Measurements from ENCODE around the gene PLEKHG1. TPM values are rescaled to one million over a fixed set of nuclear protein-coding genes. Genes with fewer than 3 reads are reported as not detected.

PLEKHG1 gene
- total and polyA plus RNA-seq, 2 of the 13 experiments (the other 11 are each of a cell fraction or from before 2014, with no cell fraction given) = 0.03 to 0.04 TPM

DNA sequence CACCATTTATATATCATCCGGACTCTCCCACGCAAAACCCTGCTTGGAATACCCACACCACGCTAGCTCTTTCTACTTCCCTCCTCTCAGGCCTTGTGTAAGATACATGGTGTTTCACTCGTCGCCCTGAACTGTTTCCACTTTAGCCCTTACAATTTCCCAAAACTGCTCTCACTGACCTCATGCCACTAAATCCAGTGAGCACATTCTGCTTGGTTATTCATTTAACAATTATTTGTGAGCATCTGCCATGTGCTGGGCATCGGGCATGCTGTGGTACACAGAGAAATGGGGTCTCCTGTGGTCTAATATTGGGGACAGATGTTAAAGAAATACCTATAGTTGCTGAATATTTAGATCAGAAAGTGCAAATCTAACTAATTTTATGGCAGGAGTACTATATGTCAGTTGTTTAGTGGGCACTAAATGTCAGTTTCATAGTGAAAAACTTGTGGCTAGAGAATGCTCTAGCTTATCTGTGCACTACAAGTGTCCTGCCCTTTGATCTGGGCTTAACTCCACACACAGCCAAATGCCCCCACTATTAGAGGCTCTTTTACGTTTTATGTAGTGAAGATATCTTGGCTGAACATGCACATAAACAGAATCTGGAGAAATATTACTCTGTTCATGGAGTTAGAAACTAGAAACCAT, 41.0 kb downstream of the PLEKHG1 start:
- Histone ChIP-seq H2AFZ (ENCODE audit: low read length) (no peak overlapping the region), H3K36me3 (replicated peaks in 1 of 2; ENCODE audit: control insufficient read depth in 1 of 2, insufficient read depth in 2 of 2, low read length in 2 of 2) (no peaks in the 10 kb centered on the region), H3K27ac (ENCODE audit: extremely low read length, insufficient read depth, low read length) (no peak overlapping the region), H3K9ac (ENCODE audit: insufficient read depth, low read depth, low read length) (no peak overlapping the region), H3K4me1 (ENCODE audit: insufficient read depth, low read length) (peaks cover 12% of the 10 kb centered on the region; the same call in 1 of the 2 replicates), H4K20me1 (ENCODE audit: insufficient read depth, low read length) (no peaks in the 10 kb centered on the region), H3K4me3 (replicated peaks in 1 of 3; ENCODE audit: insufficient read depth in 1 of 3, low read depth in 2 of 3, low read length in 3 of 3) (no peak overlapping the region), H3K79me2 (ENCODE audit: insufficient read depth, low read length) (no peaks in the 10 kb centered on the region), H3K9me3 (ENCODE audit: low read length) (no peaks in the 10 kb centered on the region), H3K4me2 (ENCODE audit: low read depth, low read length) (no peak overlapping the region), H3K27me3 (ENCODE audit: control insufficient read depth in 1 of 2, insufficient read depth in 2 of 2, low read length in 2 of 2) (no peaks in the 10 kb centered on the region; a peak in 1 of 5 replicates)
- POLR2A ChIA-PET = no interaction called here
- intact Hi-C loops (cut with micrococcal nuclease; ENCODE audit: unreplicated experiment) = no loop called here
- CTCF ChIA-PET (ENCODE audit: low intra/inter-chr PET ratio, low total read pairs) = no interaction called here
- peak; percentile 75 for ATAC-seq
- in situ Hi-C loops (cut with HindIII; ENCODE audit: extremely low pct_ligation_motif_present, low pct_unique_long_range_greater_than_20kb) = no loop called here
- DNase-seq (ENCODE audit: low spot score) = no peak
- FAIRE-seq = no peak
- BruUV-seq (replicated peaks) = no TSS peak
- TF ChIP-seq, protein P1, sequence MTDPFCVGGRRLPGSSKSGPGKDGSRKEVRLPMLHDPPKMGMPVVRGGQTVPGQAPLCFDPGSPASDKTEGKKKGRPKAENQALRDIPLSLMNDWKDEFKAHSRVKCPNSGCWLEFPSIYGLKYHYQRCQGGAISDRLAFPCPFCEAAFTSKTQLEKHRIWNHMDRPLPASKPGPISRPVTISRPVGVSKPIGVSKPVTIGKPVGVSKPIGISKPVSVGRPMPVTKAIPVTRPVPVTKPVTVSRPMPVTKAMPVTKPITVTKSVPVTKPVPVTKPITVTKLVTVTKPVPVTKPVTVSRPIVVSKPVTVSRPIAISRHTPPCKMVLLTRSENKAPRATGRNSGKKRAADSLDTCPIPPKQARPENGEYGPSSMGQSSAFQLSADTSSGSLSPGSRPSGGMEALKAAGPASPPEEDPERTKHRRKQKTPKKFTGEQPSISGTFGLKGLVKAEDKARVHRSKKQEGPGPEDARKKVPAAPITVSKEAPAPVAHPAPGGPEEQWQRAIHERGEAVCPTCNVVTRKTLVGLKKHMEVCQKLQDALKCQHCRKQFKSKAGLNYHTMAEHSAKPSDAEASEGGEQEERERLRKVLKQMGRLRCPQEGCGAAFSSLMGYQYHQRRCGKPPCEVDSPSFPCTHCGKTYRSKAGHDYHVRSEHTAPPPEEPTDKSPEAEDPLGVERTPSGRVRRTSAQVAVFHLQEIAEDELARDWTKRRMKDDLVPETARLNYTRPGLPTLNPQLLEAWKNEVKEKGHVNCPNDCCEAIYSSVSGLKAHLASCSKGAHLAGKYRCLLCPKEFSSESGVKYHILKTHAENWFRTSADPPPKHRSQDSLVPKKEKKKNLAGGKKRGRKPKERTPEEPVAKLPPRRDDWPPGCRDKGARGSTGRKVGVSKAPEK (CRISPR knock-in tag; IDR thresholded peaks at IDR 0.05; ENCODE audit: borderline replicate concordance) = 0 out of 2 replicates have a peak, but pooled peaks have one; percentile 50
- TF ChIP-seq NCOA1 (CRISPR knock-in tag; IDR thresholded peaks at IDR 0.05) = no peak
- 51% methylated on average over 7 of the region's 7 CpGs for WGBS (ENCODE audit: low lambda C conversion rate)

DNA sequence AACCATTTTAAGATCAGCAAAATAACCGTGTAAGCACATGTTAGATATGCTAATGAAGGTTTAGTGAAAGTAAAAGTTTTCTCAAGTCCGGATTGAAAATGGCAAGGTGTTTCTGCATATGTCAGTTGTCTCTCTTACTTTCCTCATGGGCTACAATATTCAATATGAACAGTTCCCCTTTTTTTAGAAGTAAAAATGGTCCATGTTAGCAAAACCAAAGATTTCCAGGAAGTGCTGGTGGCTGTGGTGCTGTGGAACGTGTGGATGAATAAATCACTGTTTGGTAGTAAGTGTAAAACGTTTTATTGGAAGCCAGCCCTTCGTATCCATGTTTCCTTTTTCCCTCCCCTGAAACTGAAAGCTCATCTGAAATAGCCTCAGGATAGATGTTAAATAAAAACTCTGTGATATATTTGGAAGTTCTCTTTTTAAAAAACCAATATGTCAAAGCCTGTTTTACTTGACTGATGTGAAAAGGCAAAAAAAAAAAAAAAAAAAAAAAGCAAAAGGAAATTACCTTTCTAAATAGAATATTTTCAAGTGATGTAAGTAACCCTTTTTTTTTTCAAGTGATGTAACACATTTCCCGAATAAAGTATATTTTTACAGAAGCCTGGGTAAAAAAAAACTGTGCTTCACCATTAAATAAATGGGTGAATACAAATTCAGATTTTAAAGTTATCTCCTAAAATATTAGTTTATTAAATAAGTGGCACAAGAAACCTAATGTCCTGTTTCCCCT, 41.9 kb downstream of the PLEKHG1 start:
- Histone ChIP-seq H2AFZ (ENCODE audit: low read length) (no peak overlapping the region), H3K9me3 (ENCODE audit: low read length) (no peaks in the 10 kb centered on the region), H3K79me2 (ENCODE audit: insufficient read depth, low read length) (no peaks in the 10 kb centered on the region), H3K9ac (ENCODE audit: insufficient read depth, low read depth, low read length) (no peak overlapping the region), H3K4me3 (replicated peaks in 1 of 3; ENCODE audit: insufficient read depth in 1 of 3, low read depth in 2 of 3, low read length in 3 of 3) (no peak overlapping the region), H3K36me3 (replicated peaks in 1 of 2; ENCODE audit: control insufficient read depth in 1 of 2, insufficient read depth in 2 of 2, low read length in 2 of 2) (no peaks in the 10 kb centered on the region), H3K27ac (ENCODE audit: extremely low read length, insufficient read depth, low read length) (no peak overlapping the region), H4K20me1 (ENCODE audit: insufficient read depth, low read length) (no peaks in the 10 kb centered on the region), H3K4me2 (ENCODE audit: low read depth, low read length) (0 out of 2 replicates have a peak overlapping the region, but pooled peaks have one; percentile 9), H3K4me1 (ENCODE audit: insufficient read depth, low read length) (peaks cover 6% of the 10 kb centered on the region; the same call in 1 of the 2 replicates), H3K27me3 (ENCODE audit: control insufficient read depth in 1 of 2, insufficient read depth in 2 of 2, low read length in 2 of 2) (no peaks in the 10 kb centered on the region; a peak in 1 of 5 replicates)
- DNase-seq (ENCODE audit: low spot score) = no peak
- ChIA-PET CTCF (ENCODE audit: low intra/inter-chr PET ratio, low total read pairs) (no interaction called here), POLR2A (no interaction called here)
- intact Hi-C loops (cut with micrococcal nuclease; ENCODE audit: unreplicated experiment) = no loop called here
- ATAC-seq = no peak
- in situ Hi-C loops (cut with HindIII; ENCODE audit: extremely low pct_ligation_motif_present, low pct_unique_long_range_greater_than_20kb) = no loop called here
- WGBS (ENCODE audit: low lambda C conversion rate) = 10% methylated on average over 6 of the region's 6 CpGs
- no peak for FAIRE-seq
- BruUV-seq (replicated peaks) = no TSS peak
- TF ChIP-seq, protein P2, sequence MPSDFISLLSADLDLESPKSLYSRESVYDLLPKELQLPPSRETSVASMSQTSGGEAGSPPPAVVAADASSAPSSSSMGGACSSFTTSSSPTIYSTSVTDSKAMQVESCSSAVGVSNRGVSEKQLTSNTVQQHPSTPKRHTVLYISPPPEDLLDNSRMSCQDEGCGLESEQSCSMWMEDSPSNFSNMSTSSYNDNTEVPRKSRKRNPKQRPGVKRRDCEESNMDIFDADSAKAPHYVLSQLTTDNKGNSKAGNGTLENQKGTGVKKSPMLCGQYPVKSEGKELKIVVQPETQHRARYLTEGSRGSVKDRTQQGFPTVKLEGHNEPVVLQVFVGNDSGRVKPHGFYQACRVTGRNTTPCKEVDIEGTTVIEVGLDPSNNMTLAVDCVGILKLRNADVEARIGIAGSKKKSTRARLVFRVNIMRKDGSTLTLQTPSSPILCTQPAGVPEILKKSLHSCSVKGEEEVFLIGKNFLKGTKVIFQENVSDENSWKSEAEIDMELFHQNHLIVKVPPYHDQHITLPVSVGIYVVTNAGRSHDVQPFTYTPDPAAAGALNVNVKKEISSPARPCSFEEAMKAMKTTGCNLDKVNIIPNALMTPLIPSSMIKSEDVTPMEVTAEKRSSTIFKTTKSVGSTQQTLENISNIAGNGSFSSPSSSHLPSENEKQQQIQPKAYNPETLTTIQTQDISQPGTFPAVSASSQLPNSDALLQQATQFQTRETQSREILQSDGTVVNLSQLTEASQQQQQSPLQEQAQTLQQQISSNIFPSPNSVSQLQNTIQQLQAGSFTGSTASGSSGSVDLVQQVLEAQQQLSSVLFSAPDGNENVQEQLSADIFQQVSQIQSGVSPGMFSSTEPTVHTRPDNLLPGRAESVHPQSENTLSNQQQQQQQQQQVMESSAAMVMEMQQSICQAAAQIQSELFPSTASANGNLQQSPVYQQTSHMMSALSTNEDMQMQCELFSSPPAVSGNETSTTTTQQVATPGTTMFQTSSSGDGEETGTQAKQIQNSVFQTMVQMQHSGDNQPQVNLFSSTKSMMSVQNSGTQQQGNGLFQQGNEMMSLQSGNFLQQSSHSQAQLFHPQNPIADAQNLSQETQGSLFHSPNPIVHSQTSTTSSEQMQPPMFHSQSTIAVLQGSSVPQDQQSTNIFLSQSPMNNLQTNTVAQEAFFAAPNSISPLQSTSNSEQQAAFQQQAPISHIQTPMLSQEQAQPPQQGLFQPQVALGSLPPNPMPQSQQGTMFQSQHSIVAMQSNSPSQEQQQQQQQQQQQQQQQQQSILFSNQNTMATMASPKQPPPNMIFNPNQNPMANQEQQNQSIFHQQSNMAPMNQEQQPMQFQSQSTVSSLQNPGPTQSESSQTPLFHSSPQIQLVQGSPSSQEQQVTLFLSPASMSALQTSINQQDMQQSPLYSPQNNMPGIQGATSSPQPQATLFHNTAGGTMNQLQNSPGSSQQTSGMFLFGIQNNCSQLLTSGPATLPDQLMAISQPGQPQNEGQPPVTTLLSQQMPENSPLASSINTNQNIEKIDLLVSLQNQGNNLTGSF (CRISPR knock-in tag; IDR thresholded peaks at IDR 0.05) = no peak
- TF ChIP-seq SMAD9 (CRISPR knock-in tag; IDR thresholded peaks at IDR 0.05) = no peak
- TF ChIP-seq, protein P3, sequence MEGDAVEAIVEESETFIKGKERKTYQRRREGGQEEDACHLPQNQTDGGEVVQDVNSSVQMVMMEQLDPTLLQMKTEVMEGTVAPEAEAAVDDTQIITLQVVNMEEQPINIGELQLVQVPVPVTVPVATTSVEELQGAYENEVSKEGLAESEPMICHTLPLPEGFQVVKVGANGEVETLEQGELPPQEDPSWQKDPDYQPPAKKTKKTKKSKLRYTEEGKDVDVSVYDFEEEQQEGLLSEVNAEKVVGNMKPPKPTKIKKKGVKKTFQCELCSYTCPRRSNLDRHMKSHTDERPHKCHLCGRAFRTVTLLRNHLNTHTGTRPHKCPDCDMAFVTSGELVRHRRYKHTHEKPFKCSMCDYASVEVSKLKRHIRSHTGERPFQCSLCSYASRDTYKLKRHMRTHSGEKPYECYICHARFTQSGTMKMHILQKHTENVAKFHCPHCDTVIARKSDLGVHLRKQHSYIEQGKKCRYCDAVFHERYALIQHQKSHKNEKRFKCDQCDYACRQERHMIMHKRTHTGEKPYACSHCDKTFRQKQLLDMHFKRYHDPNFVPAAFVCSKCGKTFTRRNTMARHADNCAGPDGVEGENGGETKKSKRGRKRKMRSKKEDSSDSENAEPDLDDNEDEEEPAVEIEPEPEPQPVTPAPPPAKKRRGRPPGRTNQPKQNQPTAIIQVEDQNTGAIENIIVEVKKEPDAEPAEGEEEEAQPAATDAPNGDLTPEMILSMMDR (CRISPR knock-in tag; IDR thresholded peaks at IDR 0.05) = no peak

All from HepG2 (cell line).